ENCODE measurements around the gene STAC3.

GRCh38 chr12:57254506-57255280 is 3.7 kb upstream of the STAC3 start:
- no peak for TF ChIP-seq ARNT (IDR thresholded peaks at IDR 0.05)
- TF ChIP-seq FOXM1 (IDR thresholded peaks at IDR 0.05; ENCODE audit: borderline replicate concordance) = no peak
- TF ChIP-seq BHLHE40 (IDR thresholded peaks at IDR 0.05; ENCODE audit: borderline replicate concordance) = no peak
- no peak for TF ChIP-seq PKNOX1 (IDR thresholded peaks at IDR 0.05)
- TF ChIP-seq NFRKB (IDR thresholded peaks at IDR 0.05) = no peak
- TF ChIP-seq SP1 (IDR thresholded peaks at IDR 0.05) = no peak
- no peak for TF ChIP-seq TARDBP (IDR thresholded peaks at IDR 0.05)
- TF ChIP-seq HDGF (IDR thresholded peaks at IDR 0.05; ENCODE audit: borderline replicate concordance) = no peak
- TF ChIP-seq FOXK2 (IDR thresholded peaks at IDR 0.05) = no peak
- no peak for TF ChIP-seq FOXA1 (IDR thresholded peaks at IDR 0.05)
- TF ChIP-seq ZNF384 (IDR thresholded peaks at IDR 0.05) = no peak
- no peak for TF ChIP-seq SUZ12 (IDR thresholded peaks at IDR 0.05)
- TF ChIP-seq CTBP1 (IDR thresholded peaks at IDR 0.05; ENCODE audit: borderline replicate concordance) = no peak

Measured in HEK293T (cell line).